IPS-NIHi7 (cell line): ENCODE measurements around the gene CUEDC1.
A peak's percentile ranks its signal among the peaks of the same experiment; 100 is the strongest.

Experiments
- DNase-seq: peaks from one replicate; pipeline ENCODE4 v3.0.0; 2012; ENCODE audit warnings: mixed read lengths; ENCODE audit errors: extremely low spot score

The CUEDC1 gene, protein sequence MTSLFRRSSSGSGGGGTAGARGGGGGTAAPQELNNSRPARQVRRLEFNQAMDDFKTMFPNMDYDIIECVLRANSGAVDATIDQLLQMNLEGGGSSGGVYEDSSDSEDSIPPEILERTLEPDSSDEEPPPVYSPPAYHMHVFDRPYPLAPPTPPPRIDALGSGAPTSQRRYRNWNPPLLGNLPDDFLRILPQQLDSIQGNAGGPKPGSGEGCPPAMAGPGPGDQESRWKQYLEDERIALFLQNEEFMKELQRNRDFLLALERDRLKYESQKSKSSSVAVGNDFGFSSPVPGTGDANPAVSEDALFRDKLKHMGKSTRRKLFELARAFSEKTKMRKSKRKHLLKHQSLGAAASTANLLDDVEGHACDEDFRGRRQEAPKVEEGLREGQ

GRCh38 chr17:57955183-57955931 is at the start of gene CUEDC1:
TSS of gene CUEDC1 (minus strand) at chr17:57955412. CDS start at chr17:57885564, 69,848 bp downstream.
- DNase-seq: peak; percentile 74

DNA sequence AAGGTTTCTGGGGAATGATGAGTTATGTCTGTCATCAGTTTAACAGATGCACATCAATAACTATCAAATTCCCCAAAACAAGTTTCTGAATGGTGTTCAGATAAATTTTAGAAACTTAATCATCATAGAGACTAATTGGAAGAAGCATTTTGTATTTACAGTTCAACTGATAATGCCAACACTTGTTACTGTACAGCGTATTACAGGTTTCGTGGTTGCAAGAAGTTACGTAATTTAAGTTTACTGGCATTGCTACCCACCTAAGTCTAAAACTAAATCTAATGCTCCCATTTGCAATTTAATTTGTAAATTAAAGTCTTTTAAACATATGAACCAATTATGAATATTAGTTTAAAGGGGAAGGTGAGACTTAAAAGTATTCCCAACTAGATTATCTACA is 48.8 kb upstream of the CUEDC1 start:
- no peak for DNase-seq

DNA sequence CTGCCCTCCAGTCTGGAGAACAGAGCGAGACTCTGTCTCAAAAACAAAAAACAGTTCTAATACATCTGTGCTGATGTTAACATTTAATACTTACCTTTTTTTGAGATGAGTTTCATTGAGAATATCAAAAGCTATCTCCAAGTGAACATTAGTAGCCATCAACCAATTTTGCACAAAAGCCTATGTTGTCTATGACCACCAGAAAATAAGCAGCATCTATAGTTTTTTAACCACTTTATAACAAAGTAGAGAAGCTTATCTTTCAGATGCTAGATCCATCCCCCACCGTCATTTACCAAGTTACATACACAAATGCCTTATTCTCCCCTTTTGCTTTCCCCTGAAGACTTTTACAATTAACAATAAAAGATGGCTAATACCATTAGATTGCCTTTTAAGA is 47.8 kb upstream of the CUEDC1 start:
- DNase-seq: no peak

- no peak for DNase-seq
Measured at GRCh38 chr17:58002154-58002948, 47.1 kb upstream of the CUEDC1 start.

DNA sequence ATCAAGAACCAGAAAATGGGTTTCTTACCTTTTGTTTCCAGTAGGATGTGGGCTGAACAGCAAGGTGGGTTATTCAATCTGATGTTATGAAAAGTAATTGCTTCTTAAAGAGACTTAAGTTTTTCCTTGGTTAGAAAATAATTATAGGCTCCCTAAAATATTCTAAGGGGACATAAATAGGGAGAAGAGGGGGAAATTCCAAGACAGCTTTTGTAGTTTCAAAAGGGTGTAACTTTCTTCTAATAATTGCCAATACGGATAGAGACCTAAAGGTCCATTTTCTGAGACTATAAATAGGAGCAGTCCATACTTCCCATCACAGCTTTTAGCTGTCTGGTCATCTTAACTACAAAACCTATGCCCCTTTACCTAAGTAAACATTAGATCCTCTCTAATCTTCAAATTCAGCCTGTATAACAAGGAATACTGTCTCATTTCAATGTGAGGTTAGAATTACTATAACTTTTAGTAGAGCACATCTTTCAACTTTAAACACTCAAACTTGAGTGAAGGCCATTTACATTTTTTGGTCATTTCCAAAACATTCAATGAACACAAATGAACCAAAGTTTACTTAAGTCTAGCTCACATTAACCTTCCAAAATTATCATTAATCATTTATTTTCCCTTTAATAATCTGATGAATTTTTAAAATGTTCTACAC is 46.4 kb upstream of the CUEDC1 start:
- no peak for DNase-seq

DNA sequence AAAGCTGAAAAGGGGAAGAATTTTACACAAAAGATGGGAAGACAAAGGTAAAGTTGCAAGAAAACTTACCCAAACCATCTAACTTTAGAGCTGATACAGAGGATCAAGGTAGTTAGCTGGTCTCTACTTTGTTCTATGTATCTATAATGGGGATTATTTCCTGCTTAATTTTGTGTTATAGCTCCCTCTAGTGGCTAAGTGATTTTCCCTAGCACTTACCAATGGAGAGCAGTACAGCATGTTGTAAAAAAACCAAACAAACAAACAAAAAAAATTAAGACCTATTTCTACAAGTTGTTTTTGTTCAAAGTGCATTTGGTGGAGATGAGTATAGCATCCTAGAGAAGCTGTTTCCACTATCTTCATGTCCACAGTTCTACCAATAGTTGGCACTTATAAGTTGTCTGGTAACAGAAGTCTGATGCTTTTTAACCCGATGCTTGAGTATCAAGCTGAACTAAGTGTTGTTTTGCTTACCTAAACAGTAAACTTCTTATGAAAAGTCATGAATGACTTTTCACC is 44.3 kb upstream of the CUEDC1 start:
- no peak for DNase-seq

DNA sequence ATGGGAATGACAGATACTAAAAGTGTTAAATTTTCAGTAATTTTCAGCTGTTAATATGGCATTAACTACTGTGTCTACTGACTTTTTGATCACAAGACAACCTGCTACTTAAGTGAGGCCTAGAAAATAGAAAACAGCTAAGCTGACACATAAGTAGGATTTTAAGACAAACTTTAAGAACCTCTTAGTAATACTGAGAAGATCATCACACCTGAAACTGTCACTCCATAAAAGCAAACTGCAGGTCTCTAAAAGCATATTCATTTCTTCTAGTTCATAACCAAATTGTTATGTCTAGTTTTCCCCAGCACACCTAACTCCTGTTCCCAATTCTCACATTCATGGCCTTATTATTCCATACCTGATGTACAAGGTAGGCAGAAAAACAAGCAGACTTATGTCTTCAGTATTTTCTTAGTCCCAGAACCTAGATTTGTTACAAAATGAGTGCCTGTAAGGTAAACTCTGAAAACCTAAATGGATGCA is 43.8 kb upstream of the CUEDC1 start:
- DNase-seq: no peak

- no peak for DNase-seq
Measured at GRCh38 chr17:57997085-57997809, 42.0 kb upstream of the CUEDC1 start.

DNA sequence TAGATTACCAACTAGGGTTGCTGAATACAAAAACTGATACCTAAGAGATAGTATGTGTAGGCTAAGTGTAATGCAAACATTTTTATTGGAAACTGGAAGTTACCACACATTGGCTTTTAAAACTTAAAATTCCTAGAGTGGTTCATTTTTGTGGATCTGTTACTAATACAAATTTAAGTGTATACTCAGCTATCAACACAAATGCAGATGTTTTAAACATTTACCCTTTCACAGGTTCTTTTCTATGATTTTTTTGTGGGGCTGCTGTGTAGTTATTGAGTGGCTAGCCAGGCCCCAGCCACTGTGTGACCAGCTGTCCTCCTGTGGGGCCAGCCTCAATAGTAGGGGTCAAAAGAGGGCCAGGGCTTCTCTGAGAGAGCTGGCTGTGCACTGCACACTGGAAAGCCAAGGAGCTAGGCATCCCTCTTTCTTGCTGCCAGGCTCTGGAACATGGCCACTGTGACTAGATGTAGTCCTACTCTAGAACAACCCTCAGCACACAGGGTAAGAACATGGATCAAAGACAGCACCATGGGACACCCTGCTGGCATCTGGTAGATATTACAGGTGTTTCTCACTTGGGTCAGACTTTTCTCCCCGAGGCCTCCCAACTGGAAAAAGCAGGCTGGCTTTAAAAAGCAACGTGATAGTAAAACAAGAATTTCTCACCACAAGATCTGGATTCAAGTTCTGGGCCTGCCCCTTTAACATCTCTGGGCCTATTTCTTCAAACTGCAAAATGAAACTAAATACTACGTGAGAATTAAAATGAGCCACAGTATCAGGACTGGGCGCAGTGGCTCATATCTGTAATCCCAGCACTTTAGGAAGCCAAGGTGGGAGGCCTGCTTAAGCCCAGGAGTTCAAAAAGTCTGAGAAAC is 40.1 kb upstream of the CUEDC1 start:
- peak; percentile 66 for DNase-seq

DNA sequence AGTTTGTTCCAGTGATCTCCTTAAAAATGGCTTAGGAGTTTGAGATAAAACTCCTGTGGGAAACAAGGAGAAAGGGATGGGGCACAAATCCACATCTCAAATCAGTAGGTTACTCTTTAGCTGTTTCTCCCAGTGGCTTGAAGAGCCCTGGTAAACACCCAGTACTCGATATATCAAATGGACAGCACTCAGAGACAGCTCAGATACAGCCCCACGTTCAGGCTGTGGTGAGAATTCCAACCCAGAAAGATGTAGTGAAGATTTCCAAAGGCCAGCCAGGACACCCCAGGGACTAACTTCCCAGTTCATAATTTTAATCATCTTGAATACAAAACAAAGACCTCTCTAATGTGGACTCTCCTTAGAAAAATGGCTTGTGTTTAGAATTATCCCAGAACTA is 39.2 kb upstream of the CUEDC1 start:
- DNase-seq: no peak

DNA sequence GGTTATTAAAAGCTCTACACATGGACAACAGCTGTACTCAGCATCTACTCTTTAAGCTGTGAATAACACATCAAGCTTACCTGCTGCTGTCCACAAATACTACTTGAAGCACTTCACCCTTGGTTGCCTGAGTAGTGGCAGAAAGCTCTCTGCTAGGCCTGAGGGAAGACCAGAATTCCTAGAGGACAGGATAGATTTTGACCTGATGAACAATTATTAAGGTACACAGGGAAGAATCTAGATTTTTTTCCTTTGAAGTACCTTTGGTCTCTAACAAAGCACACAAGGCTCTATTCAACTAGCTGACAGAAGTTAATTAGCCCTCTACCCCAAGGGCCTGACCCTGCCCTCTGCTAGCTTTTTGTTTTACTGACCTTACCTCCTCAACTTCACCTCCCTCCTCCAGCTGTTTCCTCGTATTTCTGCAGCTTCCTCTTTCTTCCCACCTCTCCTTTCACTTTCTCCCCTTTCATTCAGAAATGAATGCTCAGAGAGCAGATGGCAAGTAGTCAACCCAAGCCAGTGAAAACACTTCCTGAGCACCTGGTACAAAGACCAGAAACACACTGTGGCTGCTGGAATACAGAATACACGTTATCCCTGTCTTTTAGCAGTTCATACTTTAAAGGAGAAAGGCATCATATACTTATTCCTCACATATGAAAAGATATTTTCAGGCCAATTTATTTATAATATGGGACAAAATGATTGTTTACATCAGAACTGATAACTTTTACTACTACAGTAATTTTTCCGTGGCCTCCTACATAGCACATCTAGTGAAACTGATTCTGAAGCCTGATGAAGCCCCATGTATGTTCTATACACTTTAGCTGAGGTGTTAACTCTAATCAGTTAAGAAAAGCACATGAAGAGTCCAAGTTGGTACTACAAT is 38.5 kb upstream of the CUEDC1 start:
- no peak for DNase-seq

DNA sequence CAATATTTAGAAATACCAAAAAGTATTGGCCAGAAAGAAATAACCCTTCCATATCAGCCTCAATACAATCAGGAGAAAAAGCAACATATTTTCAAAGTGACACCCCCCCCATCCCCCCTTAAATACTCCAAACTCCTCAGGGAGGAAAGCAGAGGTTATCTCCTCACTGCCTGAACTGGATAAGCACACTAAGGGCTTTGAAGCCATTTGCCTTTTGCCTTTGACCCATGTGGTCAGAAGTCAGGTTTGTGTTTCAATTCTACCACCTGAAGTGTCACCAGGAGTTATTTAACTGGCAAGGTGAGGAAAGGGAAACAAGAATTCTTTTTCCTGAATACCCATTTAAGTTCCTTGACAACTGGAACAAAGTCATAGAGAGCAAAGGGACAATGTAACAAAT is 36.3 kb upstream of the CUEDC1 start:
- DNase-seq: no peak

GRCh38 chr17:57990037-57990436 is 34.8 kb upstream of the CUEDC1 start:
- DNase-seq: no peak

DNA sequence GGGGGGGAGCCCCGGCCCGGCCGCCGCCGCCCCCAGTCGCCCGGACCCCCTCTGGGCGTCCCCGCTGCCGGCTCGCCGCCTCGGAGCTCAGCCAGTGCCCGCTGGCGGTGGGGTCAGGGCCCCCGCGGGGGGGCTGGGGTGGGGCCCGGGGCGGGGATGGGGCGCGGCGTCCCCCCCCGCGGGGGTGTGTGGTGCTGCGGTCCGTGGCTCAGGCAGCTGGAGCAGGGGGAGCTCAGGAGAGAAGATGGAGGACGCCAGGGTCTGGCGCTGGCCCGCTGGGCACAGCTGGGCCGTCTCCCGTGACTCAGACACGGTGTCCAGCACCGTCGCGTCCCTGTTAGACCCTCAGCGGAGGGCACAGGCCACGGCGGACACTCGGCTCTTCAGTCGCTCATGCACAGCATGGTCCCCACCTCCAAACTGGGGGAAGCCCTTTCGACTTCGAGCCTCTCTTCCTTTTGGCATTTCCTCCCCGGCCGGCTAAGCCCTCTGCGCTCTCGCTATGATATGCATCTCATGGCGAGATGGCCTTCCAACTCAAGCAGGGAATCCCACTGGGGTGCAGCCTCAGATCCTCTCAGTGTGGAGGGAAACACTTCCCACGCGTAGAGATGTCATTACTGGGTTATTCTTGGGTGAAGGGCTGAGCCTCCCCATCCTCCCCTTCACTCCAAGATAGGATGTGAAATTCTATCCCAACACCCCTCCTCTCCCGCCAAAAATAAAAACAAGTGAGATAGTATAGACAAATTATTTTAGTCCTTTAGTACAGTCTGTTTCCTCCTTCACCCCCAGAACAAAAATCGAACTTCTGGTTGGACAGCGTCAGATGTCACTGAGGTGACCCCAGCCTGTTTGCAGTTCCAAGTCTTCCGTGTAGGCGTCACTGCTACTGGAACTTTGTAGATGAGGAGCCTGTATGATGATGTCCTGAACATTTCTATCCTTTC is 33.4 kb upstream of the CUEDC1 start:
- peak; percentile 80 for DNase-seq

DNA sequence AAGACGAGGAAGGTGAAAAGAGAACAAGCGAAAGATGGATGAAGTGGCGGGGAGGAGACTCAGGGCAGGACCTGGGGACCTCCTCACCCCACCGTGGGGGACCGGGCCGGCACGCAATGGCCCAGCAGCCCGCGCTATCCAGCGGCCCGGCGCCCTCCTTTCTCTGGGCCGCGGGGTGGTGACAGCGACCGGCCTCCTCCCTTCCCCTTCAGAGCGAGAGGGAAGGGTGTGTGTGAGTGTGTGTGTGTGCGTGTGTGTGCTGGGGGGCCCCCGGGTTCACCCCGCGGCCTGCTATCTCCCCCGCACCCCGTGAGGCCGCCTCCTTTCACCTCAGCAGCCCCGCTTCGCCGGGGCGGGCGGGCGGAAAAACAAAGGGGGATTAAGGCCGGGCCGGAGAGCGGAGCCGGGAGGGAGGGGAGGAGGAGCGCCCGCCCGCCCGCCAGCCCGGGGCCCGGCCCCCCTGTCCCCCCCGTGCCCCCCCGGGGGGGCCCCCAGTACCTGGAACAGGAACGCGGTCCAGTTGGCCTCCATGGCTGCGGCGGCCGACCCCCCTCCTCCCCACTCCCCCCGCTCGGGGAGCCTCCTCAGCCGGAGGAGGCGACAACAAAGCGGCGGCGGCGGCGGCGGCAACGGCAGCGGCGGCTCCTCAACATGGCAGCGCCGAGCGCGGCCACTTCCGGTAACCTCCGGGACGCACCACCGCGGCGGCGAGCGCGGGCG is 32.5 kb upstream of the CUEDC1 start, which contains the start of gene VEZF1:
Gene VEZF1 (minus strand): TSS at position 674 of the 720 bp plus-strand sequence. CDS start 143 bp downstream, at position 531.
- peak; percentile 72 for DNase-seq

- DNase-seq: peak; percentile 59
Measured at GRCh38 chr17:57986841-57987580, 31.8 kb upstream of the CUEDC1 start.
